Islet of Langerhans (tissue), 1 donor: ENCODE results near the gene GATA5.

ENCODE experiments used
- FAIRE-seq: peaks from one replicate; lab custom pipeline; 2011; peaks lifted over from hg19 to GRCh38; lab: Jason Lieb, UNC

GATA5 gene

GRCh38 chr20:62472138-62472940 lies 3.5 kb downstream of the GATA5 start:
- FAIRE-seq, result no peak

DNA sequence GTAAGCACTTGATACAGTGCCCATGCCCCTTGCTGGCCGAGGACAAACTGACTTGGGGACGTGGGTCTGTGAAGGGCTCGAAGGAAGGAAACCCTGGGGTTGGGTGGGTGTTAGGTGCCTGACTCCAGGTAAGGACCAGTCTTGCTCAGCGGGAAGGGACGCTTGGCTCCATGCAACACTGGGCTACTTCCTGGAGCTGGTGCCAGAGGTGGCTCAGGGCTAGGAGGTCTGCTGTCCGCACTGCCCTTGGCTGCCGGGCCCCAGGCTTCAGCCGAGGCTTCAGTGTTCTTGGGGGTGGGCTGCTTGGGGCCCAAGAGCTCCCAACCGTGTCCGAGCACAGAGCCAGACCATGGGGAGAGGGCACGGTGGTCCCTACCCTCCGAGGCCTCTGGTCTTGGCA lies 5.3 kb downstream of the GATA5 start:
- no peak for FAIRE-seq

GRCh38 chr20:62470001-62470400 lies 5.8 kb downstream of the GATA5 start:
- no peak for FAIRE-seq

DNA sequence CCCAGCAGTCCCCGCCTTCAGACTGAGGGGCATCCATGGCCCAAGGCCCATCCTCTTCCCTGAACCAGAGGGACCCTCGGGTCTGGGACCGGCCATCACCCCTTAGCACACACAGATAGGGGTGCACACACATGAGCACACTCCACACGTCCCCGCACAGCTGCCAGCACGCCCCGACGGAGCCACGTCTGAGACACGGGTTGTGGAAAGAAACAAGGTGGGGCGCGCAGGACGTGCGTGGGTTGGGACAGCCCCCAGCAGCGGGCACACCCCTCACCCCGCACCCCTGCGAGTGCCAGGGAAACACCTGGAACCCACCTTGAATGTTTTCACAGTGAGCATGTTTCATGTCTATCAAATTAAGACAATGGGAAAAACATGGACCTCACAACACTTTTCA lies 6.4 kb downstream of the GATA5 start:
- FAIRE-seq, result no peak

DNA sequence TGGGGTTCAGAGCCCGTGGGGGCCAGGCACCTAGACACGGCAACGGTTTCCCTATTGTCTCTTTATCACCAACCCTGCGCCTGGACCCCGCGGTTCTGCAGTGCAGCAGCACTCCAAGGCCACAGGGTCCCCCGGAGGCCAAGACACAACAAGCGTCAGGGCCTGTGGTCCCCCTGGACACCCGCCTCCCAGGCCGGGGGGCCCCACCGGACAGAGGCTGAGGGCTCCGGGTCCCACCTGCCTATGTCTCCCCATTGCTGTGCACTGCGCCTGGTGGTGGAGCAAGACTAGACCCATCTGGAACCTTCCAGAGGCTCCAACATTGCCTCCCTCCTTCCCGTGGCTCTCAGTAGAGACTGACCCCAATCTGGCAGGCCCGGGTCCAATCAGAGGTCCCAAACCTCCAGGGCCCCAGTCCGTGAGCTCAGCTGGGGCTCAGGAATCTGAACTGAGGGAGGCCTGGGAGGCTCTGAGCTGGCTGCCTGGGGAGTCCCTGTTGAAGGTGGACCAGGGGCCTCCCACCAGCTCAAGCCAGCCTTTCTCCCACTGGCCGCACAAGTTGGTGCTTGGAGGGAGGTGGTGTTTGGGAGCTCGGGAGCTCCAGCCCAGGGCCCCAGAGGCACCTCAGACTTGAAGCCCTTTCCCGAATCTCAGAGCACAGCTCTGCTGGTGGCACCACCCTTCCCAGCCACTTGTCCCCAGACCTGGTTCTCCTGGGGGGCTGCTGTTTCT lies 8.8 kb downstream of the GATA5 start:
- no peak for FAIRE-seq

- no peak for FAIRE-seq
Observed at GRCh38 chr20:62466072-62466760, 9.6 kb downstream of the GATA5 start.

DNA sequence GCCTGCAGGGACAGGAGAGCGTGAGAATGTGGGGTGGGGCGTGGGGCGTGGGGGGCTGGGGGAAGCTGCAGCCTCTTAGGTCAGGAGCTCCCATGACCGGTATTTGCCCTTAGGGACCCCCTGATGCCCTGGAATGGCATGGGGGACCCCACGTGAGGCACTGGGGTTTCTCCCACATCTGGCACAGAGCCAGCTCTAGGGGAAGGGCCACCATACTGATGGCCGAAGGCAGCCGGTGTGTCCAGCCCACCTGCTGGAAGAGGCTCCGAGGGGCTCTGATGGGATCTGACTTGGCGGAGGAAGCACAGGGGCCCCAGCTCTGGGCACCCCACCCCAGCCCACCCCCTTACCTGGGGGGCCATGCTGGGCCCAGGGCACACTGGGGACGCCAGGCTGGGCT lies 10.8 kb downstream of the GATA5 start:
- FAIRE-seq, result no peak

GRCh38 chr20:62464425-62464770 lies 11.4 kb downstream of the GATA5 start:
- FAIRE-seq, result no peak

DNA sequence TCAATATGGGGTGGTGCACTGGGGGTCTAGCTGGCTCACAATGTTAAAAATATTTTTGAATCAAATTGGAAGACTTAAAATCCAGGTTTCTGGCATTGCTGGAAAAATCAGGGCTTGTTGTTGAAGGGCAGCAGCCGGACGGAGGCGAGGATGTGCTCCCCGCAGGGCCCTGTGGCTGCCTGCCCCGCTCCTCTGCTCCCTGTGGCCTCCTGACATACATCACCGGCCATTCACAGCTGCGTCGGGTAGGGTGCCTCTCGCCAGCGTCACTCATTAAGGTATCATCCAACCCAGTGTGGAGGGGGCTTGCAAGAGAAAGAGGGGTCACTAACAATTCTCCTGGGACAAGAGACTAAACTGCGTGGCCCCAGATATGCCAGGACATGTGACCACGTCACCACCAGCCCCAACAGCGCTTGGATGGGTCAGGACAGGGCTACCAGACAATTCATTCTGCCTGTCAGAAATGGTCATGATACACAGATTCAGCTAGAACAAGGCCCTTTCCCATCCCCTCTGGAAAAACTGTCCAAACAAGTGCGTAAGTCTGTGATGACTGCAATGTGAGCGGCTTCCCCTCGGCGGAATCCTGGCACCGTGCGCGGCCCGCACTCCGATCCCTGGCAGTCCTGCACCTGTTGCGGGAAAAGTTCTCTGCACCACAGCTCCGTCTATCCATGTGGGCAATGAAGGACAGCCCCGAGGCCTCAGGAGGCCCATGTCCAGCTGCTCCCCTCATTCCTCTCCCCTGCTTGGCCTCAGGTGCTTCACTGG lies 12.0 kb downstream of the GATA5 start:
- no peak for FAIRE-seq

GRCh38 chr20:62462976-62463592 lies 12.7 kb downstream of the GATA5 start:
- no peak for FAIRE-seq

GRCh38 chr20:62461834-62462233 lies 14.0 kb downstream of the GATA5 start:
- FAIRE-seq, result no peak

DNA sequence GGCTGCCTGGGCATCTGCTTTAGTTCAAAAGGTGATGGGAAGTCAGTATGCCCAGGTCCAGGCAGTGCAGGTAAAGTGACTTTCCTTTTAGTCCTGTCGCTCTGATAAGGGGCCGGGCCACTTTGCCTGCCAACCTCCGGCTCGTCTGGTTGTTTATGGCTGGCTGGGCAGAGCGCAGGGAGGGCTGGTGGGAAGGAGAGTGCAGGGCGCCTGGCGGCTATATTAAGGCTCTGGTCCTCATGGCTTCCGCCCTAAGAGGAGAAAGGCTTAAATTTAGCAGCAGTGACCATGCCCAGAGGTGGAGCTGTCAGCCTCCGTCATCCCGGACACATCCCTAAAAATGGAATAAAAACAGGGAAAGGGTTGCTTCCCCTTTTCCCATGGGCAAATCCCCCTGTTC lies 14.6 kb downstream of the GATA5 start:
- FAIRE-seq, result no peak

- no peak for FAIRE-seq
Observed at GRCh38 chr20:62460678-62461077, 15.1 kb downstream of the GATA5 start.

GRCh38 chr20:62459488-62459887 lies 16.3 kb downstream of the GATA5 start:
- no peak for FAIRE-seq

DNA sequence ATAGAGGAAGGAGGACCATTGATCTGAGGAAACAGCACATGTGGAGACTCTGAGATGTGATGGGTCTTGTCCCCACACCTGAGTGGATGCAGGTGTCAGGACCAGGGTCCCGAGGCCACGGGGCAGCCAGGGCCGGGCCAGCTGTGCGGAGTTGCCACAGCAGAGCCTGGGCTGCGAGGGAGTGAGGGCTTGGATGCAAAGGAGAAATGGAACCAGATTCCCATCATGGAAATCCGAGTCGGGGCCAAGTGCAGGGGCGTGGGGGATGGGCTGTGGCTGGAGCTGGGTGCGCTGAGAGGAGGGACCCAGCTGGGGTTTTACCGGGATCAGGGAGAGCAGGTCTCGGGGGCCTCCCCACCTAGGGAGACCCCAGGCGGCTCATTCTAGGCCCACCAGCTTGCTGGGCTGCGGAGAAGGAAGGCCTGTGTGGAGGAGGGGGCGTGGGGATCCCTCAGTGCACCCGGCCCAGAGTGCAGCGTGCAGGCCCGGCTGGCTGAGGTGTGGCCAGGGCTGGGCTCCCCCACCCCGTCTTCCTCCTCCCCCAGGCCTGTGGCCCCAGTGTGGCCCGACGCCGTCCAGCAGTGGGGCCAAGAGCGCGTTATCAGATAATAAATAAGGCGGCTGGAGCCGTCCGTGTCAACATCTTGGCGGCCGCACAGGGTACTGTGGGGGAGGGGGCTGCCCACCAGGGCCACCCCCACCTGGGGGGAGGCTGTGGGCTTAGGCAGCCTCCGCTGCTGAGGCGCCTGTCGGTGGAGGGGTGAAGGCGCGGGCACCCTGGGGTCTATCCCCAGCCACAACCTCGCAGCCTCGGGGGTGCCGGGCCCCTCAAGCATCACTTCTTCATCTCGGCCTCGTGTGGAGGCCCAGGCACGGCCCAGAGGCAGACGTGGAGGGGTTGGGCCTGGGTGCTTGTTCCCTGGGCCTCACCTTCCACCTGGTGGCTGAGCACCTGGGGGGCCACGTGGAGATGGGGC lies 17.2 kb downstream of the GATA5 start:
- no peak for FAIRE-seq

DNA sequence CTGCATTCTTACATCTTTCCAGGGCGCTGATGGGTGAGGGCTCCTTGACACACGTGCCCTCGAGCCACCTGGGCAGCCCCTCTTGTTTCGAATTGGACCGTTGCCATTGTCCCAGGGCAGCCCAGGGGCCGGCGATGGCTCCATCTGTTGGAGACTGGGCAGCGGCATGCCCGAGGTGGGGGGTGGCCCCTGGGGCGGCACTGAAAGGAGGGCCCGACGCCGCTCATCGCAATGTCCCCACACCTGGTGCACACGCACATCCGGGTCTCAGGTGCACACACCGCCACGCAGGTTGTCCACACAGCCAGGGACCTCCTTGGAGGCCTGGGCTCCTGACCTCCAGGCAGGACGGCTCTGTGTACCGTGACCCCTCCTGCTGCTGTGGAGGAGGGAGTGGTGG lies 18.0 kb downstream of the GATA5 start:
- no peak for FAIRE-seq

GRCh38 chr20:62457098-62457497 lies 18.7 kb downstream of the GATA5 start:
- FAIRE-seq, result no peak

DNA sequence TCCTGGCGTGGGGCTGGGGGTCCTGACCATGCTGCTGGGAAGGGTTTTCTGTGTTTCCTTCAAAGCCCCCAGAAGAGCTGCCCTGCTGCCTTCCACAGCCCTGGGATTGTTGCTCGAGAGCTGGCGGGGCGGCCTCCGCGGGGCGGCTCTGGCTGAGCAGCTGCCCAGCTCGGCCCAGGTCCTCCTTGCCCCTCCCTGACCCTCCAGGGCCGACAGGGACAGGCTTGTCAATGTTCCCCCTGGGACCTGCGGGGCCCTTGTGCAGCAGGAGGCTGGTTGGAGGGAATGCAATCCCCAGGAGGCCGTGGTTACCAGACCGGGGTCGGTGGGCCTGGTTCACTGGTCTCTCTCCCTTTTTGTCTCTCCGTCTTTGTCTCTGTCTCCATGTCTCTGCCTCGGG lies 19.9 kb downstream of the GATA5 start:
- FAIRE-seq, result no peak

GRCh38 chr20:62454904-62455636 lies 20.7 kb downstream of the GATA5 start:
- FAIRE-seq, result no peak

GRCh38 chr20:62453186-62453808 lies 22.5 kb downstream of the GATA5 start:
- no peak for FAIRE-seq
